IMR-90 (cell line): ENCODE data around the gene ADGRV1.
"Not testable (repeated sequence)": the region's sequence is repeated elsewhere in the genome, so short reads cannot be mapped to it uniquely, and the experiment has no call there.

Experiments
- CTCF ChIP-seq: conservative IDR thresholded peaks from 2 replicates; pipeline ENCODE4 v1.5.1; 2012; ENCODE audit warnings: mild to moderate bottlenecking, low read depth, low read length, improper control_type of control experiment
- RAD21 ChIP-seq: IDR thresholded peaks from 2 replicates; pipeline ENCODE4 v1.6.1; 2012; ENCODE audit warnings: low read length, improper control_type of control experiment

GRCh38 chr5:90822062-90822461, 263.5 kb downstream of the ADGRV1 start:
- TF ChIP-seq CTCF, RAD21: not testable (repeated sequence)
